ENCODE results near the gene EFHC1.

GRCh38 chr6:52454556-52454955 is 34.4 kb downstream of the EFHC1 start:
- TF ChIP-seq POLR2AphosphoS5 (IDR thresholded peaks at IDR 0.05; ENCODE audit: low read depth, low read length), result no peak
- TF ChIP-seq CTCF (IDR thresholded peaks at IDR 0.05), result no peak

All from Panc1 (cell line).